Pancreas (tissue), 10 donors: Measurements from ENCODE around the gene ZNF835. TPM values are rescaled to one million over a fixed set of nuclear protein-coding genes. Genes with fewer than 3 reads are reported as not detected.

Experiments
- ATAC-seq, 4 donors: fragments of 200-7000 bp; cut with Tn5 transposase; one replicate each; pipeline versions ENCODE4 v1.8.0 to v1.9.1; 2020; ENCODE audit warnings: mild to moderate bottlenecking in 4 of 4, moderate library complexity in 4 of 4
- DNase-seq, 6 donors: peaks; one replicate each; pipeline ENCODE4 v3.0.0-alpha.2; 2020
- FAIRE-seq: peaks from 2 replicates; lab custom pipeline; 2012; peaks lifted over from hg19 to GRCh38; lab: Jason Lieb, UNC
- H3K27ac ChIP-seq, 4 donors: fragments of 200-600 bp; sonication (generic); 1 replicate in 3 of 4; 2 replicates in 1 of 4; pipeline versions ENCODE4 v1.5.0 to v1.8.0; 2020
- H3K27me3 ChIP-seq, 4 donors: fragments of 200-600 bp; one replicate each; pipeline ENCODE4 v1.8.0; 2021
- H3K36me3 ChIP-seq, 3 donors: fragments of 200-600 bp; sonication (generic) in 1 of 3; one replicate each; pipeline versions ENCODE4 v1.5.0 to v1.8.0; 2020 to 2021
- H3K4me1 ChIP-seq, 3 donors: fragments of 200-600 bp; one replicate each; pipeline ENCODE4 v1.8.0; 2021
- H3K4me3 ChIP-seq, 4 donors: fragments of 200-600 bp; sonication (generic) in 2 of 4; one replicate each; pipeline versions ENCODE4 v1.5.0 to v1.8.0; 2020 to 2021
- H3K9me3 ChIP-seq, 4 donors: fragments of 200-600 bp; one replicate each; pipeline ENCODE4 v1.8.0; 2021
- CTCF ChIP-seq, 4 donors: fragments of 200-600 bp; sonication (generic) in 3 of 4; IDR thresholded peaks; one replicate each; pipeline versions ENCODE4 v1.5.0 to v1.8.0; 2021; ENCODE audit warnings: antibody characterized with exemption in 4 of 4
- WGBS, 2 donors: extraction: QIAGEN DNeasy Blood & Tissue Kit; methylation state at CpG; one replicate each; pipeline ENCODE4 v1.1.7; 2013; 5-methylcytosine and 5-hydroxymethylcytosine counted together
- intact Hi-C, 3 donors: fragments of 100-400 bp; cut with DNase I; formaldehyde crosslinking; loops; one replicate each; pipeline versions ENCODE4 v1.11.1 to v1.14.2; 2022
- polyA plus RNA-seq, 2 donors: library from polyadenylated mRNA; stranded (reverse); fragments of 200-250 nt; gene quantifications; one replicate each; pipeline ENCODE4 v1.2.3, GENCODE V29; 2013
- total RNA-seq, 6 donors: library from RNA; stranded (reverse); fragmentation: NEBNext Ultra II Directional in 4 of 6; extraction: Animal tissue kit (Norgen Biotek cat#: 25700) in 4 of 6; gene quantifications; one replicate each; pipeline versions ENCODE4 v1.2.1 to v1.2.4, GENCODE V29; 2021 to 2023
- donor health status: healthy with polysubstance abuse.
- donor health status: DM: no; HTN: no; CAD: no; lungs with moderate emphysema.
- donor health status: DM: no; HTN: no; CAD: no.
- donor health status: control.
- donor health status: control.
- donor health status: Bipolar disorder and iron deficiency.
- donor health status: DM: yes; HTN: yes; CAD: no.
- donor health status: DM: no; HTN: no; CAD: no.
- donor health status: DM: no; HTN: no; CAD: no.
- donor health status: DM: yes; HTN: yes; CAD: no.

Gene ZNF835
- total and polyA plus RNA-seq, 8 donors: 0.34 to 4.8 (median 0.91) TPM

DNA sequence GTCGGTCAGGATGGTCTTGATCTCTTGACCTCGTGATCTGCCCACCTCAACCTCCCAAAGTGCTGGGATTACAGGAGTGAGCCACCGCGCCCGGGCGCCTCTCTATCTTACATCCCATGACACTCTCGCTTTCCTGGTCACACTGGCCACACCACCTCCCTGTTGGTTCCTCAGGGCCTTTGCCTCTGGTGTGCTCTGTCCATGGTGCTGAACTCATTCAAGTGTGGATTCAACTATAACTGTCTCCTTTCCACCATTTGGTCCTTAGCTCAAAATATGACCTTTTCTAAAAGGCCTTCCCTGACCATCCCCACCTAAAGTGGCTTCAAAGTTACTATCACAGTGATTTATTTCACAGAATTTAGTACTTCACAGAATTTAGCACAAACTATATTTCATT is 32.3 kb downstream of the ZNF835 start:
- 18 to 35% methylated on average over 7 of the region's 7 CpGs for WGBS, 2 donors
- ATAC-seq (peak in 1 of 4 donors; percentile 41), FAIRE-seq (no peak)

GRCh38 chr19:56637976-56638555 is 33.5 kb downstream of the ZNF835 start:
- Histone ChIP-seq H3K27ac (no peak overlapping the region), H3K4me1 (no peaks in the 10 kb centered on the region), H3K36me3 (no peaks in the 10 kb centered on the region), H3K9me3 (no peaks in the 10 kb centered on the region), H3K27me3 (peaks cover 0 to 3% (median 0%) of the 10 kb centered on the region in 4 donors), H3K4me3 (no peak overlapping the region)
- intact Hi-C loops: no loop called here
- ATAC-seq: peak; percentile 60 to 98 (median 68)
- WGBS, 2 donors: 7 to 10% methylated on average over 21 of the region's 21 CpGs
- DNase-seq: peak; percentile 23 to 70 (median 54)
- no peak for FAIRE-seq
- no peak for TF ChIP-seq CTCF (IDR thresholded peaks at IDR 0.05)

More for the DNA sequence above, 32.3 kb downstream of the ZNF835 start:
- Histone ChIP-seq H3K4me1 (no peaks in the 10 kb centered on the region), H3K4me3 (no peak overlapping the region), H3K9me3 (no peaks in the 10 kb centered on the region), H3K27me3 (peaks cover 0 to 3% (median 0%) of the 10 kb centered on the region in 4 donors), H3K36me3 (no peaks in the 10 kb centered on the region), H3K27ac (no peak overlapping the region)
- no peak for TF ChIP-seq CTCF (IDR thresholded peaks at IDR 0.05)
- DNase-seq: no peak
- intact Hi-C loops: no loop called here

DNA sequence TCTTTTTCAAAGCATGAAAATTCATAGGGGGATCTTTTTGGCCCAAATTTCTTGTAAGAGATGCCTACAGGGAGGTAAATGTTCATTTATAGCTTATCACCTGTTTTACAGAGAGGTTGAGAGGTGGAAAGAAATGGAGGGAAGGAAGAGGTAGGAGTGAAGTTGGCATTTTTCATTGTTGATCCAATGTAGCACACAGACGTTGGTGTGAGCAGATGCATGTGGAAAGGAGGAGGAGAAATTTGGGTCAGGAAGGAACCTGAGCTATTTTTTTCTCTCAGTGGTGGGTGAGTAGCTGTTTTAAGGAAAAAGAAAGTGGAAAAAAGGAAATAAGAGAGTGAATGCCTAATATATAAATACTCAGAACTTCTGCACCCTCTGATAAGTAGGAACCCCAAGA is 38.5 kb downstream of the ZNF835 start:
- H3K36me3 ChIP-seq: no peaks in the 10 kb centered on the region
- H3K9me3 ChIP-seq: no peaks in the 10 kb centered on the region
- intact Hi-C loops: no loop called here
- H3K4me3 ChIP-seq: no peak overlapping the region
- H3K27me3 ChIP-seq: no peaks in the 10 kb centered on the region
- ATAC-seq: no peak
- no peak for DNase-seq
- 10 to 11% methylated on average over 1 of the region's 1 CpG for WGBS, 2 donors
- H3K4me1 ChIP-seq: no peaks in the 10 kb centered on the region
- TF ChIP-seq CTCF (IDR thresholded peaks at IDR 0.05): no peak
- H3K27ac ChIP-seq: no peak overlapping the region
- FAIRE-seq: no peak

- Histone ChIP-seq H3K27ac (no peak overlapping the region), H3K4me3 (no peak overlapping the region), H3K9me3 (no peaks in the 10 kb centered on the region), H3K4me1 (no peaks in the 10 kb centered on the region), H3K36me3 (peaks cover 0 to 8% (median 0%) of the 10 kb centered on the region in 3 donors), H3K27me3 (no peaks in the 10 kb centered on the region)
- no peak for DNase-seq
- no peak for TF ChIP-seq CTCF (IDR thresholded peaks at IDR 0.05)
- intact Hi-C loops: no loop called here
- FAIRE-seq: no peak
- ATAC-seq: no peak
- WGBS, 2 donors: 88 to 93% methylated on average over 9 of the region's 9 CpGs
Measured at GRCh38 chr19:56625708-56626107, 45.8 kb downstream of the ZNF835 start.

GRCh38 chr19:56623006-56623405 is 48.6 kb downstream of the ZNF835 start:
- Histone ChIP-seq H3K36me3 (peaks cover 0 to 8% (median 0%) of the 10 kb centered on the region in 3 donors), H3K27ac (no peak overlapping the region), H3K4me1 (no peaks in the 10 kb centered on the region), H3K4me3 (no peak overlapping the region), H3K9me3 (no peaks in the 10 kb centered on the region), H3K27me3 (no peaks in the 10 kb centered on the region)
- intact Hi-C loops: no loop called here
- WGBS, 2 donors: 86 to 94% methylated on average over 9 of the region's 9 CpGs
- no peak for TF ChIP-seq CTCF (IDR thresholded peaks at IDR 0.05)
- DNase-seq (no peak), ATAC-seq (no peak), FAIRE-seq (no peak)
